CD4-positive, alpha-beta T cell treated with Interferon alpha-2 for 1 hour (primary cell): Measurements from ENCODE around the gene SLC6A9.

Experiments used
- DNase-seq, 2 donors: peaks; one replicate each; pipeline ENCODE4 v3.0.0-alpha.2; 2020 to 2022

The SLC6A9 gene

DNA sequence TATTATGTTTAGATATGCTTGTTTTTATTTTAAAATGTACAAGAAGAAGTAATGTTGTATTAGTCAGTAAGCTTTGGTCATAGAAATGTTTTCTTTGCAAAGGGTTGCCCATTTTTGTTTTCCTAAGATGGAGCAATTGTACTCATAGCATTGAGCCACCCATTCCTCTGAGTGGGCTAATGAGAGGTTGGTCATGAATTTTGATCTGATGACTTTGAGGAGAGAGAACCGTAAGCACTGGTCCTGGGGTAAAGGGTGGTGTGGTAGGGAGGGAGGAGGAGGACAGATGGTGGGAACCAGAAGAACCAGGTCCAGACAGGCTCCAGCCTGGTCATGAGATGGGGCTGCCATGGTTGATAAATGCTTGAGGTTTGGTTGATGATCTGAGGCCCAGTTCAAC, 15.9 kb upstream of the SLC6A9 start:
- no peak for DNase-seq

DNA sequence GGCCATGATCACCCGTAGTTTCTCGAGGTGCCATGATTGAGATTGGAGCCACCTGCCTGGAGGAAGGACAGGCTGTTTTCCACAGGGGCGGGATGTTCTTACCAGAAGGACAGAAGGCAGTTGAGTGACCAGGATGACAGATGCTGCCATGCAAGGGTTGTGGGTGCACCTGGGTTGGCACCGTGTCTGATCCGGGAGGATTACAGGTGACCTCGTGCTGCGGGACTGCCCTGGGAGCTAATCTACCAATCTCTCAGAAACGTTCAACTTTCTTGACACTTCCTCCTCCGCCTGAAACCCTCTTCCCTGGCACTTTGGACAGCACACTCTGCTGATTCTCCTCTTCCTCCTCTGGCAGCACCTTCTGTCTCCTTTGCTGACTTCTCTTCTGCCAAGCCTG, 13.8 kb upstream of the SLC6A9 start:
- DNase-seq, result no peak

DNA sequence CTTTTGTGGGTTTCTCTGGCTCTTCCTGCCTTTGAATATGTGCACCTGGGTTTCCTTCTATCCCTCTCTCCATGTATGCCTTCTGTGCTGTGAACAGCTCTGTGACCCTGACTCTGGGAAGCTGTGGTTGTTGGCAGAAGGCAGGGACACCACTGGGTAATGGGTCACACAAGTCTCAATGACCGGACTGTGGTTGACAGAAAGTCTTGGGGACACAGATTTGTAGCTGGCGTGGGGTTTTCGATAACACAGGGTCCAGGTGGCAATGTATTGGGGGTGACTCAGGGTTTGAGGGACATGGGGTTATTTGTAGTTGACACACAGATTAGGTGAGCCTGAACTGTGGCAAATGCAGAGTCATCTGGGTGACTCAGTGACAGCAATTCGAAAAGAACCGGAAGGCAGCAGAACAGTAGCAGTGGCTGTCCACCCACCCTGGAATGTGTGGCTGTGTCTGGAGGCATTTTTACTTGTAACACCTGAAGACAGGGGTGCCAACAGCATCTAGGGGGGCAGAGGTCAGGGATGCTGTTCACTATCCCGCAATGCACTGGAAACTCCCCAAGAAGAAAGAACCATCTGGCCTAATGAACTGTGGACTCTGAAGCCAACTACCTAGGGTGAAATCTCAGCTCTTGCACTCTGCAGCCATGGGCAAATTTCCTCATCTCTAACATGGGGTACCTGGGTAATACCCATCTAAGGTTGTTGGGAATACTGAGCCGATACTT, 13.0 kb upstream of the SLC6A9 start:
- DNase-seq, result no peak

DNA sequence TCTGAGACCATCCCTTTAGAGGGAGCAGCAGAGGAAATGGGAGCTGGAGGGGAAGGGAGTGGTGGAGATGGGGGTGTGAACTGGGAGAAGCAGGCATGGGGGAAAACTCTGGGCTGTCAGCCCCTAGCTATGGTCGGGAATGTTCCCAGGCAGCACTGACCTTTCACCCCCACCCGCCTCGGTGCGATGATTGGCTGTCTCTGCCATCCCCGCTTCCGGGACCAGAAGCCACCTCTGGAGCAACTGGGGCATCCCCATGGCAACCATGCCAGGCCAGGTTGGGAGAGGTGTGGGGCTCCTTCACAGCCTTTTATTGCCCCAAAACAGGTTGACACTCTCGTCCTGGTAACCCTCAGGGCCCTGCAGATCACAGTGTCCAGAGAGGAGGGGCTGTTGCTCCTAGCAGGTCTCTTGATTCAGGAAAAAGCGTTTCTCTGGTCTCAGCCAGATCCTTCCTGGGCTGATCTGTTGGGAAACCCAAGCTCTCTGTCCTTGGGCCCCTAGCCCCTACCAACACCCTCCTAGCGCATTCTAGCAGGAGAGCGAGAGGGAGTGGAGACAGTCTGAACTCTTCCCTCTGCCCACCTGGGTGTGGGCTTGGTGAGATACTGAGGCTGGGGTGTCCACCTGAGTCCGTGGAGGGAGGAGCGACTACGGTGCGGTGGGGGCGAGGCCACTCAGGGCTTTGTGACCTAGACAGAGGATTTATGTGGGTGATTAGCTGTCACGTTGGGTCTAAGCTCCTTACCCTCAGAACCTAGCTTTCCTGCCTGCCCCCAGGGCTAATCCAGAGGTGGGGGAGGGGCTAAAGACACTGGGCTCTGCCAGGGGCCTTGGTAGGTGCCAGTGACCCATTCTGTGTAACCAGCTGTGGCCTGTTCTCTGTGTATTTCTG, 12.2 kb upstream of the SLC6A9 start:
- no peak for DNase-seq

DNA sequence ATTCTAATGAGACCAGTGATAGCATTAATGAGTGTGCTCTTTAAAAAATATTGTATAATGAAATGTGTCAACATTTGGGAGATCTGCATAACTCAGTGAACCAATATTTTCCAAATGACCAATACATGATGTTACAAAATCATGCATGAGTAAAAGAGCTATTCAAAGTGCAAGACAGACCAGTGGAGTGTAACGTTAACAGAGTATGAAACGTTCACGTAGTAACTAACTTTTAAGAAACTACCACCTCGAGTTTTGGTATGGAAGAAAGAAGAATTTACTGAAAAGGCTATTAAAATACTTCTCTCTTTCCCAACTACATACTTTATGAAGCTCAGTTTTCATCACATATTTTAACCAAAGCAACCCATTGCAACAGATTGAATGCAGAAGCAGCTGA, 9.6 kb upstream of the SLC6A9 start:
- DNase-seq, result no peak

DNA sequence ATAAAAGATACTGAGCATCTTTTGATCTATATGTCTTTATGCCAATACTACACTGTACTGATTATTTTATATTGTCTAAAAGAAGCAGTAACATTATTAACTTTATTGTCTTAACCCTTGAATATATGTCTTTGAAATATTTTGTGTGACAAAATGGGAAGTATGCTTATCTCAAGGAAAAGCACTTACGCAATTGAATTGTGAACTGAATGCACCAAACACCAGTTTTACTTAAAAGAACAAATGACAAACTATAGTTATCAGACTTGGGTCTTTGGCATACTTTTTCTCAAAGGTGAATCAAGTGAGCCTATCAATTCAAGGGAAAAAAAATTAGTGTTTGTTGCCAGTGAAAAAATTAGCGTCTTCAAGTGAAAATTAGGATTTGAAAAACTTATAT, 9.2 kb upstream of the SLC6A9 start:
- DNase-seq, result no peak

DNA sequence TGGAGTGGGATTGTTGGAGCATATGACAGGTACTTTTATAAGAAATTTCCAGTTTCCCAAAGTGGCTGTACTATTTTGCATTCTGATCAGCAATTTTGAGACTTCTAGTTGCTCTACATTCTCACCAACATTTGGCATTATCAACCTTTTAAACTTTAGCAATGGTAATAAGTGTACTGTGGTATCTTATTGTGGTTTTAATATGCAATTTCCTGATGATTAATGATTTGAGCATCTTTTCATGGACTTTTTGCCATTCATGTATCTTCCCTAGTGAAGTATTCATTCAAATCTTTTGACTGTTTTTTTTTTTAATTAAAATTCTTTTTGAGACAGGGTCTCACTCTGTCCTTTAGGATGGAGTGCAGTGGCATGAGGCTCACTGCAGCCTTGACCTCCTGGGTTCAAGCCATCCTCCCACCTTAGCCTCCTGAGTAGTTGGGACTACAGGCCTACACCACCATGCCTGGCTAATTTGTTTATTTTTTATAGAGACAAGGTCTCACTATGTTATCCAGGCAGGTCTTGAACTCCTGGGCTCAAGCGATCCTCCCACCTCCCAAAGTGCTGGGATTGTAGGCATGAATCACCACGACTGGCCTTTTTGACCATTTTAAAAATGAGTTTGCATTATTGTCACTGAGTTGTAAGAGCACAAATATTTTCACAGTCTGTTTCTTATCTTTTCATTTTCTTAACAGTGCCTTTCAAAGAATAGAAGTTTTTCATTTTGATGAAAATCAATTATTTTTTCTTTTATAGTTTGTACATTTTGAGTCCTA, 7.8 kb upstream of the SLC6A9 start:
- DNase-seq, result no peak

DNA sequence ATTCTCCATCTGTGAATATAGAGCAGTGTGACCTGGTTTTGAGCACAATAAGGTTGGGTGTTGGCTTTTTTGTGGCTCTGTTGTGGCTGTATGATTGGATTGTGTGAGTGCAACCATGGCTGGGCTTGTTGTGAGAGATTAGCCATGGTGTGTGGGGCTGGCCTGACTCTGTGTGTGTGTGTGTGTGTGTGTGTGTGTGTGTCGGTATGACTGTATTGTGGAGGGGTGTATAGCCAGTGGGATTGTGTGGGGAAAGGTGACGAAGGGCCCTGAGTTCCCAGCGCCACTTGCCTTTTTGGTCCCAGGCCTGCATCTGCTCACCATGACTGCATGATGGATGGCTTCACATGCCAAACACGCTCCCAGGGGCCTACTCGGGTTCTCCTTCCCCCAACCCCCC, 5.9 kb upstream of the SLC6A9 start:
- no peak for DNase-seq

DNA sequence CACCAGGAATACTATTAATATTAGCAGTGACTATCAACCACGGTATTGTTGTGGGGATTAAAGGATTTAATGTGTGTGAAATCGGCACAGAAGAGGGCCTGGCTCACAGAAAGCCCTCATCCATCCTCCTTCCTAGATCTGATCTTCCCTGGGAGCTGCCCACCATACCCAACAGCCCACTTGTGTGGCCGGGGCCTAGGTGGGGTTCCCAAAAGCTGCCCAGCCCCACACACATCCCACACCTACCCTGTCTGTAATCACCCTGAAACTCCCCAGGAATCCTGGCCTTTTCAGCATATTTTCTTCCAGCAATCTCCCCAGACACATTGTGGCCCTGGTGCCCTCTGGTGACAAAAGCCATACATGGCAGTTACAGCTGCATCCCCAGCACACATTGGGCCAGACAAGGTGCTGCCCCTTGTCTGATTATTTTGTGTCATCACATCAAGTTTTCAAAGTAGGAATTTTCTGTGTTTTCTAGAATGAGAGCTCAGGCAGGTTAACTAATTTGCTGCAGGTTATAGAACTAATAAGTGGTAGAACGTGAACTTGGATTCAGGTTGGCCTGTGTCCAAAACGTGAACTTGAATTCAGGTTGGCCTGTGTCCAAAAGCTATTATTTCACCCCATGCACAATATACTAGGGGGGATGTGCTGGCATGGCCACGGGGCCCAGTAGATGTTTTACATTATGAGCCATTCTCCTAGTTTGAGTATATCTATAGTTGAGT, 5.3 kb upstream of the SLC6A9 start:
- DNase-seq, result peak; percentile 58 to 74

DNA sequence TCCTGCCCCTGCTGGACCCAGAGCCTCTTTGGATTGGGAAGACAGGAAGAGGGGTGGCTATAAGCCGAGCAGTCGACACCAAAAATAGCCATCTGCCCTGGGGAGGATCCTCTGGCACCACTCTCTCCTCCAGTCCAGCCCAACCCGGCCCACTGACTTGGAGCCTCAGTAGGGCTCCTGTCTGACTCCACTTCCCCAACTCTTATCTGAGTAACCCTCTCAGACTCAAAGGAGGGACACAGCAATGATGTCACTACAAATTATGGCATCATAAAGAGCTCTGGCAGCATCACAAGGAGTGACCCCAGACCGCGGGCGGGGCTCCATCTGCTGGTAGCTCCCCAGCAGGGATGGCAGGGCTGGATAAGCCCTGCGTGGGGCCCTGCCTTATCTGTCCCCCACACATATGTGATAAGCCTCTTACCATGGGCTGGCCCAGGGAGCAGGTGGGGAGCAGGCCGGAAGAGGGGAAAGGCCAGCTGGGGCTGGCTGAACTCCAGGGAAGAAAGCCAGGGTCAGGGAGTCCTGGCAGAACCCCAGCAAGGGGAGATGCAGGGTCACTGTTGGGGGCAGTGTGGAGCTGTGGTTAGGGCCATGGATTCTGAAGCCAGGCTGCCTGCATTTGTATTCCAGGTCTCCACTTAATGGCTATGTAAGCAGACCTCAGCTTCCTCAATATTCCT, 4.6 kb upstream of the SLC6A9 start:
- DNase-seq, result no peak

DNA sequence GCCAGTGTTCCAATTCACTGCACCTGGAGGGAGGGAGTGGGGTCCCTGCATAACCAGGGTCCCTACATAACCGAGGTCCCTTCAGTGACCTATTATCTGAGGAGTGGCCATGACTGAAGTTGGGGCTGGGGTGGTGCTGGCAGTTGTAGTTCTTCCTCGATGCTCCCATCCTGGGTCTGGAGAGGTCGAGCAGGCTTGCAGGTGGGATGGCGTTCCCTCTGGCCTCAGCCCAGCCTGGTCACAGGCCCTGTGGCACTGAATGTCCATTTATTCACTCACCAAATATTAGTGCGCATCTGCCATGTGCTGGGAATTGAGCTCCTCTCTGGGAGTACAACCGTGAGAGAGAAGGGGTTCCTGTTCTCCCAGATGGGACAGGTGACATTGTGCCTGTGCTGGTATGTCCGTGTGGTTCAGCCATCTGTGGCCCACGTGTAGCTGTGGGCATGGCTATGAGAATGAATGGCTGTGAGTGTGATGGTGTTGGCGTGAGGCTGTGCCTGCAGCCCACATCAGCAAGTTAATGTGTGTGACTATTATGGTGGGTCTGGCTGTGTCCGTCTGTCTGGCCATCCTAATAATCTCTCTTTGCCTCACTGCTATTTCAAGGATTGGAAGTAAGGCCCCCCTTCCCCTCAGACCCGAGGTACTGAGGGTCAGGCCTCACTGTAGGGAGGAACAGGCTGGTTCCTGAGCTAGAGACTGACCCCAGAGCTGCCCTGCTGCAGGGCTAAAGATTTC, 3.9 kb upstream of the SLC6A9 start:
- no peak for DNase-seq

DNA sequence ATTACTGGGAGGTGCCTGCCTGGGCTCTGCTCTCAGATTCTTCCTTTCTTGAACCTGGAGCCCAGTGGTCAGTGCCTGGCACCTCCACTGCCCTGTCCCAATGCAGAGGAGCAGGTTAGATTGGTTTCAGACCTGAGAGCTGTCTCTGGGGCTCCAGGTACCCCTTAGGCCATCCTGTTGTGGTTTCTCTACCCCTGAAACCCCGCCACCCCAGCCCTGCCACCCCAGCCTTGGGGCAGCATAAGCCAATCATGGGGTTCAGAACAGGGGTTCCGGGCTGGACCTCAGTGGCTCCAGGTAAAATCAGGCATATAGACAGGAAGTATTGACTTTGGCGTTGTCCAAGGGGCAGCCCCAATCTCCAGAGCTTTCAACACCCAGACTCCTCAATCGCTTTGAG, 3.2 kb upstream of the SLC6A9 start:
- no peak for DNase-seq

DNA sequence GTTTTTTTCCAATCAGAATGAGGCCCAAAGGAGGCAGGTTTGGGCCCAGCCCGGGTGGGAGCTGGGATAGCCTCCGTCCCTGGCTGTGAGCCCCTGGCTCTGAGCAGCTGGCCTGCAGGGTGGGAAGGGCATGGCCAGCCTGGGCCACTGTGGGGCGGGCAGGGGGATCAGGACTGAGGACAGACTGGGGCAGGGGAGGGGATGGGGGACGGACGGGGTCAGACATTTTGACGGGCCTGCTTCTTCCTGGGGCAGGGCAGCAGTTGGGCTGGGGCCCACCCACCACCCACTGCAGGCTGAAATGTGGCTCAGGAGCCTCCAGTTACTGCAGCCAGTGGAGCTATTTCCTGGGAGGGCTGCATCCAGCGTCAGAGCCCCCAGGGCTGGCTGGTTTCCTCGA, 2.5 kb upstream of the SLC6A9 start:
- DNase-seq, result no peak

DNA sequence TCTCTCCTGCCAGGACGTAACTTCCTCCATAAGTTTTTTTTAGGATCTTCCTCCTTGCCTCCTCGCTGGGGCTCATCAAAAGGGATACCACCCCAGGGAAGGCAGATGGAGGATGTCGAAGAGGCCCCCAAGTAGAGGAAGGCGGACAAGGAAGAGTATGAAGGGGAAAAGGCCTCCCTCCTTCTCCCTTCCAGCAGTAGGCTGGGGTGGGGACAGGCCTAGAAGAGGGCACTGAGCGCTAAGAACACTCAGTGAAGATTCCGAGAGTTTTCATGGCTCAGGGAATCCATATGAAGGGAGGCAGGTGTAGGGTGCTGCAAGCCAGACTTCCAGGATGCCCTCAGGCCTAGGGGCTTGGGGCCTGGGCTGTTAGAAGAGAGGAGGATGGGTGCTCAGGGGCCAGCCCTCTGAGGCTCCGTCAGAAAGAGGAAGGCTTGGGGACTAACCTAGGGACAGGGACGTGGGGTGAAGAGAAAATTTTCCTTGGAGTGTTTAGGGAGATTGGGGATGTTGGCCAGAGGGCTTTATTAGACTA, 1.8 kb upstream of the SLC6A9 start:
- DNase-seq, result no peak

DNA sequence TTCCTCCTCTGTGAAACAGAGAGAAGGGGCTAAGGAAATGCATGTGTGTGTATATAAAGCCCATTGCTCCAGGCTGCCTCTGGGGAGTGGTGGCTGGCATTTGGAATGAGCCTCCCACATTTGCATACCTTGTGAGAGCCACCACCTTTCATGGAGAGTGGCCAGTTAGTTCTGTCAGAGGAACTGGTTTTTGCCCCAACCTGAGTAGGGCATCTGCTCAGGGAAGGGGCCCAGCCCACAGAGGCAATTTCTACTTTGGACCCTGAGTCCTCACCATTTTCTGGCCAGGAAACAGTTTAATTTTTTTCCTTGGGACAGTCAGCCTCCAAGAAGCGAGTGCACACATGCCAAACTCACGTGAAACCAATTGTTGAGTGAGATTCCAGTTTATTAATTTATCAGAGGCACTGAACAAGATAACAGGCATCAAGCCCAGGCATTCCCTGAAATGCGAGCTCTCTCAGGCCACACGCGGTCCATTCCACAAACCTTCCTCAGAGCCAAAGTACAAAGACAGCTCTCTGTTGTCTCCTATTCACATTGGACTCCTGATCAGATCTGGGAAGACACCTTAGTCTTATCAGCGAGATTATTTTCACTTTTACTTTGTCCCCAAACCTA, 1.0 kb upstream of the SLC6A9 start:
- DNase-seq, result no peak

DNA sequence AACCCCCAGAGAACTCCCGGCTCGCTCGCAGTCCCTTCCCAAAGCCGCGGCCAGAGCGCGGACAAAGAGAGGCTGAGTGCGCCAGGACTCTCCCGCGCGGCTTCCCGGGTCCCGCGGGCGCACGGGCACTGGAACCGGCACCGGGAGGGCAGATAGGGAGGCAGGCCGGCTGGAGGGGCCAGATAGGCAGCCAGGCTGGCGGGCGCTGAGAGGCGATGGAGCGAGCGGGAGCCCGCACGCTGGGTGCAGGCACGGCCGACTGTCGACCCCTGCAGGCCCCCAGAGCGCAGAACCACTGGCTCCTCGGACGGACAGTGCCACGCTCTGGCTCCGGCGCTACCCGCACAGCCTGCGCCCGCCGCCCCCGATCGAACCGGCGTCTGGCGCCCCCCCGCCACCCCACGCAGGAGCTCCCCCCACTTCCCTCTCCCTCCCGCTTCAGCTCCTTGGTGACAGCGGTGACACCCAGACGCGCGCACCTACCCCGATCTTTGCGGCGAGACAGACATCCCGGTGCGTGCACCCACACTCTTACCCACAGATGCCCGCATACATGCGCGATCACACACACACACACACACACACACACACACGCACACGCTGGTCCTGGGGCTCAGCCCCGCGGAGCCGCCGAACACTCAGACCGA, 534 bp downstream of the SLC6A9 start:
- DNase-seq, result peak; percentile 28 to 62

DNA sequence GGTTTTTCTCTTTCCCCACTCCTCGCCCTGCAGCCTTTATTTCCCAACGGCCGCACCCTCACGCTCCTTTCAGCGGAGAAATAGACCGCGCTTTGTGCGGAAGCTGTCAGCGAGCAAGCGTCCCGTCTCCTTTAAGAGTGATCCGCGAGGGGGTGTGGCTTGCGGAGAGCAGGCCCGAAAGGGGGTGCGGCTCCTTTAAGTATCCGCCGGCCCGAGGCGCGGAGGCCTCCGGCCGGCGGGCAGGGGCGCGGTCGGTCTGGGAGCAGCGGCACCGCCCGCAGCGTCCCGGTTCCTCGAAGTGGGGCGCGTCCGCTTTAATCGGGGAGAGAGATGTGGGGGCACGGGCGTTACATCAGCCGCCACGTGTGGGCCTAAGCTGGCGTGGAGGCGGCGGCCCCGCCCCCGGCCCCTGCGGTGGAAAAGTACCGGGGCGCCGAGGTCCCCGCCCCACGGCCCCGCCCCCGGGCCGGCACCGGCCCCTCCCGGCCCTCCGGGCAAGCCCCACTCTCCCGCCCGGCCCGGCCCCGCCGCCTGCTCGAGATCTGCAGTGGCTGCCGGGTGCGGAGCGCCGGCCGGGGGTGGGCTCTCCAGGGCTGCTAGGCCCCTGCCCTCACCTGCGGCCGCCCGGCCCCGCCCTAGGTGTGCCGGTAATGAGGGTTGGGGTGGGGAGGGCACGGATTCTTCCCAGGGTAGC, 1.2 kb downstream of the SLC6A9 start:
- peak; percentile 83 to 88 for DNase-seq

DNA sequence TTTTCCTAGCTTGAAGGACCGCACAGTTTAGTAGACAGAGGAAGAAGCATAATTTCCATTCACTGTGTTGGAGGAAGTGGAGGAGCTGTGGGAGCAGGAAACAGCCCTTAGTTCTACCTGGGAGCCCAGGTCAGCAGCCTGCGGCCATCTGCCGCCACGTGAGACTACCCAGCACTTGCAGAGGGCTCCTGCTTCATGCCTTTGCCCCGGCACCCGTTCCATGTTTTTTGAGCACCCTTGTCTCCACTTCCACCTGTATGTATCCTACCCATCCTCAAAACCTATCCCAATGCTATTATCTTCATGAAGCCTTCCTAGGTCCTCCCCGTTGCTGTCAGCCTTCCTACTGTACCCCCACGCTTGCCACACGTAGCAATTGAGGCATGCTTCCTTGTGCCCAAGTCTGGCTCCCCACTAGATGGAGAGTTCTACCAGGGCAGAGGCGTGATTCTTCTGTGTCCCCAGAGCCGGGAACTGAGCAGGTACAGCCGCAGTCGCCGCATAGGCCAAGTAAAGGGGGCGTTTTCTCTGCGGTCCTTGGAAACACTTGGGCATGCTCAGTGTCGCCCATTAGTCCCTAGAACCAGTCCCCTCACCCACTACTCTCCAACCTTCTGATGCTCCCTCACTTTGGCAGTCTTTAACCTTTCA, 1.9 kb downstream of the SLC6A9 start:
- DNase-seq, result no peak

DNA sequence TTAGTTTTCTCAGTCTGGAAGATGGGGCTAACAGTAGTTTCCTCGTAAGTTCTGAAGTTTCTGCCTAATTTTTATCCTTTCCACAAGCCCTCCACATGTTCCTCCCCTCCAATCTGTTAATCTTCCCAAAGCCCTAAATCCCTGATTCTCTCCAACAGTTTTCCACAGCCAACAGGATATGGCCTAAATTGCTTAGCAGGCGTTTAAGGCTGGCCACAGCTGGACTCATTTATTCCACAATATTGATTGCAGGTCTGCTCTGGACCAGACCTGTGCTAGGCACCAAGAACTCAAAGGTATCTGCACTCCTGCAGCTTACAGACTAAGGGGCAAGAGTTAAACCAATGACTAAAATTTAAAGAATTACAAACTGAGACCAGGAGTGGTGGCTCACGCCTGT, 3.9 kb downstream of the SLC6A9 start:
- DNase-seq, result no peak
